Measurements from ENCODE around the gene SRGAP1. TPM values are rescaled to one million over a fixed set of nuclear protein-coding genes. Genes with fewer than 3 reads are reported as not detected.

SRGAP1 gene
- polyA plus RNA-seq, 1 donor = 29.7 TPM

DNA sequence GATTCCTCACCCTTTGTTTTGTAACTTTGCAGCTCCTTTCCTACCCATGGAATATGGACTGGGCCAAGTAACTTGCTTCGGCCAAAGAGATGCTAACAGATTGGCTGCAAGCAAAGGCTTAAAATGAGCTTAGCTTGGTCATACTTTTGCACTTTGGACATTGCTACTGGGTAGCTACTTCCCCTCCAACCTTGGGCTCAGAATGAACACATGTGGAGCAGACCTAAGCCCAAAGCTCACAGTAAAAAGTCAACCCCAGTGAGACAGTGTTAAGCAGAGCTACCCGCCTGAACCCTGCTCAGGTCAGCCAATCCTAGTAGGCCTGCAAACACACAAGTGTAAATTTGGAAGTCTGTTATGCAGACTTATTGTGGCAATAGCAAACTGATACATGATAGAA, 363.0 kb downstream of the SRGAP1 start:
- no peak for DNase-seq

Other genes with a start within 250 kb of the SRGAP1 start
- 92.3 TPM for gene DPY19L2, start 176.2 kb upstream of the SRGAP1 start, polyA plus RNA-seq (ENCODE audit: insufficient read length)
- gene RXYLT1, start 64.8 kb upstream of the SRGAP1 start, polyA plus RNA-seq (ENCODE audit: insufficient read length) = 31.9 TPM